ENCODE data around the gene PCDHGB4. TPM values are rescaled to one million over a fixed set of nuclear protein-coding genes. Genes with fewer than 3 reads are reported as not detected.

The PCDHGB4 gene
- total RNA-seq, result 18.0 and 23.0 TPM in 2 replicates

DNA sequence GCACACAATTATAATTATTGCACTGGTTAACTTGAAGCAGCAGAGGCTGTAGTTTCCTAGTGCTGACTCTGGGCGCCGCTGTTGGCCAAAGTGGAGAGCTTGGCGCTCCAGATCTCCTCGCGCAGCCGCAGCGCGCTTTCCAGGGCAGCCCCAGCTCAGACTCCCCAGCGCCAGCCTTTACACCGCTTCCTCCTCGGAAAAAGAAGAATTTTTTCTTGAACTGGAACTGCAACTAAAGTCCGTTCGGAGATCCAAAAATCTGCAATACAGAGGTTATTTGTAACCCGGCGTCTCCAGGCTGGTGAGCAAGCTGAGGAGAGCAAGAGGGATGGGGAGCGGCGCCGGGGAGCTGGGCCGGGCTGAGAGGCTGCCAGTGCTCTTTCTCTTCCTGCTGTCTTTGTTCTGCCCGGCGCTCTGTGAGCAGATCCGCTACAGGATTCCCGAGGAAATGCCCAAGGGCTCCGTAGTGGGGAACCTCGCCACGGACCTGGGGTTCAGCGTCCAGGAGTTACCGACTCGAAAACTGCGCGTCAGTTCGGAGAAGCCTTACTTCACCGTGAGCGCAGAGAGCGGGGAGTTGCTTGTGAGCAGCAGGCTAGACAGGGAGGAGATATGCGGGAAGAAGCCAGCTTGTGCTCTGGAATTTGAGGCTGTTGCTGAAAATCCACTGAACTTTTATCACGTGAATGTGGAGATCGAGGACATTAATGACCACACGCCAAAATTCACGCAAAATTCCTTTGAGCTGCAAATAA lies at the start of gene PCDHGB4:
PCDHGB4 (plus strand) TSS at position 142 of the 755 bp plus-strand sequence; CDS start at position 329, 187 bp downstream.

DNA sequence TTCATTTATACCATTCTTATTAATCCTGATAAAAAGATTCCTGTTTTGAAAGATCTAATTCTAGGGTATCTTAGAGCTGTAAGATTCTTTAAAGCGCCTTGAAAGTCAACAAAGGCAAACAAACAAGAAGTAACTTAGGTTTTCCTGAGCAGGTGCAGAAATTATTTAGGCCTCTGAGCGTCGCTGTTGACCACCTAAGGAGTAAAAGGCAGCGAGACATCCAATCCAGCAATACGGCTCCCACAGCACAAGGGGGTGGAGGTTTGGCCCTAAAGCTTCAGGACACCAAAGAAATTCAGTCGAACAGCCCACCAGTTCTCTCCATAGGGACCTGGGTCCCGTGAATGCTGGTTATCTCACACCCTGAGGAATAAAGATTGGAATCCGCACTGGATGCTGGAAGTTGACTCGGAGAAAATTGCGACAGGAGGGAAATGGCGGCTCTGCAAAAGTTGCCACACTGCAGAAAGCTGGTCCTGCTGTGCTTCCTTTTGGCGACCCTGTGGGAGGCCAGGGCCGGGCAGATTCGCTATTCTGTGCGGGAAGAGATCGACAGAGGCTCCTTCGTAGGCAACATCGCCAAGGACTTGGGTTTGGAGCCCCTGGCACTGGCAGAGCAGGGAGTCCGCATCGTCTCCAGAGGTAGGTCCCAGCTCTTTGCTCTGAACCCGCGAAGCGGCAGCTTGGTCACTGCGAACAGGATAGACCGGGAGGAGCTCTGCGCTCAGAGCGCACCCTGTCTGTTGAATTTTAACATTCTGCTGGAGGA lies 48.8 kb upstream of the PCDHGB4 start, which contains the start of gene PCDHGA2:
PCDHGA2 (plus strand) TSS at position 223 of the 769 bp plus-strand sequence.

DNA sequence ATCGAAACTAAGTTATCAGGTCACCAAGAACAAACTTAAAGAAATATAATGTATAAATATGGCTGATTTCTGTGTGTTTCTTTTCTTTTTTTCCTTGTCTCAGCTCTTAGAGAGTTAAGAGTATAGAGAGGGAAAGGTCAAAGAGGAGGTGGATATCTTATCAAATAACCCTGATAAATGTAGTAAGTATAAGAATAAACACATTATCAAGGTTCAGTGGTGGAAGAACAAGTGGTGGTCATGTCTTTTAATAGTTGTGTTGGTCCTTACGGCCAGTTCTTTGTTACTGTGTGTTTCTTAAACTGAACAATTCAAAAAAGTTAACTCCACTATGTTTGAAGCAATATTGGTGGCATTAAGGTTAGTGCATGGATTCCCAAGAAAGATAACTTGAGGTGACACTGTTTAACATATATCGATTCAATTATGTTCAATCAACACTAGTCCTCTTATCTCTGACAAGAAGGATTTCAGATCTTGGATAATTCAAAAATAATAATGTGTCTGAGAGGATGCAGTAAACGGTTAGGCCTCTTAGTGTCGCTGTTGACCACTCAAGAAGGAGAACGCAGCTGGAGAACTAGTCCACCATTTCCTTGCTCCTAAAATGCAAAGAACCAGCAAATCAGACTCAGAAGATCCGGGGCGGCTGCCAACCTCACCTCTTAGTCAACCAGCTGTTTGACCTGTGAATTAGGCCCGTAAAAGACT lies 44.1 kb upstream of the PCDHGB4 start, which contains the start of gene PCDHGA3:
PCDHGA3 (plus strand) TSS at position 588 of the 711 bp plus-strand sequence. CDS start 205 bp downstream, outside the sequence.

DNA sequence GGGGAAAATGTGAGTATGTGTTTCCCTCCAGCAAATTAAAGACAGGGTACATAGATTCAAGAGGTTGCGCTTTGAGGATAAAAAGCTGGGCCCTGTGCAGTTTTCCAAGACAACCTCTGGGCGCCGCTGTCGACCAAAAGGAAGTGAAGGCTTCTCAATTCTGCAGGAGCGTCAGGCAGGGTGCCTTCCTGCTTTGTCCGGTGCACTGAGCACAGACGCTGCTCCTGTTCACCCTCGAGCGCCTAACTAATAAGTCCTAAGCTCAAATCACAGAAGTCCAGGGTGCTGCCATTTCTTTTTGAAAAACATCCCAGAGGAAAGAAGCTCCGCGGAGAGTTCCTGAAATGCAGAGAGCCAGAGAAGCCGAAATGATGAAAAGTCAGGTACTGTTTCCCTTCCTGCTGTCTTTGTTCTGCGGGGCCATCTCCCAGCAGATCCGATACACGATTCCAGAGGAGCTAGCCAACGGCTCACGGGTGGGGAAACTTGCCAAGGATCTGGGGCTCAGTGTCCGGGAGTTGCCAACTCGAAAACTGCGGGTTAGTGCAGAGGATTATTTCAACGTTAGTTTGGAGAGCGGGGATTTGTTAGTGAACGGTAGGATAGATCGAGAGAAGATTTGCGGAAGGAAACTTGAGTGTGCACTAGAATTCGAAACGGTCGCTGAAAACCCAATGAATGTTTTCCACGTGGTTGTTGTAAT lies 37.4 kb upstream of the PCDHGB4 start, which contains the start of gene PCDHGB1:
PCDHGB1 (plus strand) TSS at position 183 of the 703 bp plus-strand sequence; CDS start at position 345, 162 bp downstream.

DNA sequence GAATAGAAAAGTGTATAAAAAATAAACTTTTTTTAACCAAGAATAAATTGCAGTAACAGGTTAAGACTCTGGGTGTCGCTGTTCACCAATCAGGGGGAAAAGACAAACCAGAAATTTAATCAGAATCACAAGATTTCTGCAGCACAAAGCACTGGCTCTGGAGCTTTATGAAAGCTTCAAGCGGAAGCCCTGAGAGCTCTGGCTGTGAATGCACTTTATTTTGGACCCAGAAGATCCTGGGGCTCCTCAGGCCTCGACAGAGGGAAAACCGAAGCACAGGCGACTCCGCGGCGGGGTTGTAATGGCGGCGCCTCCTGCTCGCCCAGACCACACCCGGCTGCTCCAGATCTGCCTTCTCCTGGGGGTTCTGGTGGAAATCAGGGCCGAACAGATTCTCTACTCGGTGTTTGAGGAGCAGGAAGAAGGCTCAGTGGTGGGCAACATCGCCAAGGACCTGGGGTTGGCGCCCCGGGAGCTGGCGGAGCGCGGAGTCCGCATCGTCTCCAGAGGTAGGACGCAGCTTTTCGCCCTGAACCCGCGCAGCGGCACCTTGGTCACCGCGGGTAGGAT lies 32.5 kb upstream of the PCDHGB4 start, which contains the start of gene PCDHGA4:
PCDHGA4 (plus strand) TSS at position 122 of the 570 bp plus-strand sequence; CDS start at position 209, 87 bp downstream.

DNA sequence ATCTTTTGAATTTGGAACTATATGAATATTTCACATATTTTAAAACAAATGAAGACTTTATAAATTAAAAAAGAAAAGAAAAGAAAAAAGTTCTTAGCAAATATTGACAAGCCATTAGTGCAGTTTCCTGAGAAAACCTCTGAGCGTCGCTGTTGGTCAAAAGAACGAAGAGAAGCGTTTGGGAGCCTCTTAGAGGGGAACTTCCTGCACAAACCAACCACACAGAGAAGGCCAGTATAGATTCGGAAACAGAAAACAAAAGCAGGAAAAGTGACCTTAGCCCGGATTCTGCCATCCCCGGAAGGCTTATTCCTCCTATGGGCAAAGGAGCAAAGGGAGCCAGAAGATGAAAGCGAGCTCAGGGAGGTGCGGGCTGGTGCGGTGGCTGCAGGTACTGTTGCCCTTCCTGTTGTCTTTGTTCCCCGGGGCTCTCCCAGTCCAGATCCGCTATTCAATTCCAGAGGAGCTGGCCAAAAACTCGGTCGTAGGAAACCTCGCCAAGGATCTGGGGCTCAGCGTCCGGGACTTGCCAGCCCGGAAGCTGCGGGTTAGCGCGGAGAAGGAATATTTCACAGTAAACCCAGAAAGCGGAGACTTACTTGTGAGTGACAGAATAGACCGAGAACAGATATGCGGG lies 27.6 kb upstream of the PCDHGB4 start, which contains the start of gene PCDHGB2:
PCDHGB2 (plus strand) TSS at position 205 of the 637 bp plus-strand sequence; CDS start at position 347, 142 bp downstream.

DNA sequence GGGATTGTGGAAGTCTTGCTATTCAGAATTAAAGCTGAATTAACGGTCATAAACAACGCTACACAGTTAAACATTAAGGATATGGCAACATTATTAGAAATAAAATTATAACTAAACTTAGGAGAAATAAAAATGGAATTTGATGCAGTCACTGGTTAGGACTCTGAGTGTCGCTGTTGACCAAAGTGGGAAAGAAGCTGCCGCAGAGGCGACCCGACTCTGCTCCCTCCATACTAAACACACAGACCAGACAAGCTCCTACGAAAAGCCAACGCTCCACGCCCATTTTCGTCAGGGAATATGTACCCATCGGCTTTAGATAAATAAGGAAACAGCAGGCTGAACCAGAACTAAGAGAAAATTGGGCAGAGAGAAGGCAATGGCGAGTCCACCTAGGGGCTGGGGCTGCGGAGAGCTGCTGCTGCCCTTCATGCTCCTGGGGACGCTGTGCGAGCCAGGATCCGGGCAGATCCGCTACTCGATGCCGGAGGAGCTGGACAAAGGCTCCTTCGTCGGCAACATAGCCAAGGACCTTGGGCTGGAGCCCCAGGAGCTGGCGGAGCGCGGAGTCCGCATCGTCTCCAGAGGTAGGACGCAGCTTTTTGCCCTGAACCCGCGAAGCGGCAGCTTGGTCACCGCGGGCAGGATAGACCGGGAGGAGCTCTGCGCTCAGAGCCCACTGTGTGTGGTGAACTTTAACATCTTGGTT lies 23.4 kb upstream of the PCDHGB4 start, which contains the start of gene PCDHGA5:
PCDHGA5 (plus strand) TSS at position 211 of the 709 bp plus-strand sequence; CDS start at position 380, 169 bp downstream.

DNA sequence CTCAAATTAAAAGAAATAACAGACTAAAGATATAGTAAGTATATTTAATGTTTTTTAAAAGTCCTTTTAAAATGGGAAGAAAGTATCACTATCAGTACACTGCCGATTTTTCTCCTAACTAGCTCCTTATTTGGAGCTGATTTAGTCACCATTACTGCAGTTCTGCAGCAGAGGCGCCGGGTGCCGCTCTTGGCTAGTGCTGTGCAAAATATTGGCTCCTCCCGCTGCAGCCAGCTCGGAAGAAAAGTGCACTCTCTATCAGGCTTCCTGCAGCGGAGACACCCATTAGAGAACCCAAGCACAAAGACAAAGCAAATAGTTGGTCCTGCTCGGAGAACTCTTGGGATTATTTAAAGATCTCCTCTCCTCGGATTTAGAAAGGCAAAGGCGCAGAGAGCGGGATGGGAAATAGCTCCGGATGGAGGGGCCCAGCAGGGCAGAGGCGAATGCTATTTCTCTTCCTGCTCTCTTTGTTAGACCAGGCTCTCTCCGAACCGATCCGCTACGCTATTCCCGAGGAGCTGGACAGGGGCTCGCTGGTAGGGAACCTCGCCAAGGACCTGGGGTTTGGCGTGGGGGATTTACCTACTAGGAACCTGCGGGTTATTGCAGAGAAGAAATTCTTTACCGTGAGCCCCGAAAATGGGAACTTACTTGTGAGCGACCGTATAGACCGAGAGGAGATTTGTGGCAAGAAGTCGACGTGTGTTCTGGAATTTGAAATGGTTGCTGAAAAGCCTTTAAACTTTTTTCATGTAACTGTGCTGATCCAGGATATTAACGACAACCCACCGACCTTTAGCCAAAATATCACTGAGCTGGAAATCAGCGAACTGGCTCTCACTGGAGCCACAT lies 17.3 kb upstream of the PCDHGB4 start, which contains the start of gene PCDHGB3:
PCDHGB3 (plus strand) TSS at position 249 of the 855 bp plus-strand sequence; CDS start at position 402, 153 bp downstream.

DNA sequence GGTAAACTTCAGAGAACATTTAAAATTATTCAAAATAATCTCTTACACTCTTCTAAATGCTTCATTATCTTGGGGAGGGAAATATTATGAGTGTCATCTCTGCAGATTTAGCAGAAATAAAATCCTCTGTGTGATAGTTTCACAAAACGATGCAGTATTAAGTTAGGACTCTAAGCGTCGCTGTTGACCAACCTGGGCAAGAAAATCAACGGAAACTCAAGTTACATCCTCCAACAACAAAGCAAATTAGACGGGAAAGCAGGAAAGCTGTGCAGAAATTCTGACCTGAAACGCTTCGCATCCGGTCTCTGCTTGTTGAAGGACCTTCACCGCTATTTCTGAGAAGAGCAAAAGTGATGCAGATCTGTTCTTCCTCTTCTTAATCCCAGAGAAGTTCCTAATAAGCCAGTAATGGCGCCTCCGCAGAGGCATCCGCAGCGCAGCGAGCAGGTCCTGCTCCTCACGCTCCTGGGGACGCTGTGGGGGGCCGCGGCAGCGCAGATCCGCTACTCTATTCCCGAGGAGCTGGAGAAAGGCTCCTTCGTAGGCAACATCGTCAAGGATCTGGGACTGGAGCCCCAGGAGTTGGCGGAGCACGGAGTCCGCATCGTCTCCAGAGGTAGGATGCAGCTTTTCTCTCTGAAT lies 13.7 kb upstream of the PCDHGB4 start, which contains the start of gene PCDHGA6:
PCDHGA6 (plus strand) TSS at position 219 of the 645 bp plus-strand sequence; CDS start at position 412, 193 bp downstream.

DNA sequence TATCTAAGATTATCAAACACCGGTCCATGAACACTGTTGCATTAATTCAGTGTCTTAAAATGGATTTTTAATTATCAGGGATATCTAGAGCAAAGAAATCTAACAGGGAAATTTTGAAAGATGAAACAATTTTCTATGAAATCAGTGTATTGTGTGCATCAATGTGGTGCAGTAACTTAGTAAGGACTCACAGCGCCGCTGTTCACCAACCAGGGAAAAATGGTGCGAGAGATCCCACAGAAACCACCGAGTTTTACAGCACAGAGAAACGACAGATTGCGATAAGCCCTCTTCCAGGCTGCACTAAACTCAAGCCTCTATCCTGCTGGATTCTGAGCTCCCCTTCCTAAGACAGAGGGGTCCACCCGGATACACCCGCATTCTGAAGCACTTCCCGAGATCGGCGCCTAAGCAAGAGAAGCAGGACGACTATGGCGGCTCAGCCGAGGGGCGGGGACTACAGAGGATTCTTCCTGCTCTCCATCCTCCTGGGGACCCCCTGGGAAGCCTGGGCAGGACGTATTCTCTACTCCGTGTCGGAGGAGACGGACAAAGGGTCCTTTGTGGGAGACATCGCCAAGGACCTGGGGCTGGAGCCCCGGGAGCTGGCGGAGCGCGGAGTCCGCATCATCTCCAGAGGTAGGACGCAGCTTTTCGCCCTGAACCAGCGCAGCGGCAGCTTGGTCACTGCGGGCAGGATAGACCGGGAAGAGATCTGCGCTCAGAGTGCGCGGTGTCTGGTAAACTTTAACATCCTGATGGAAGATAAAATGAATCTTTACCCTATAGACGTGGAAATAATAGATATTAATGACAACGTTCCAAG lies 4.8 kb upstream of the PCDHGB4 start, which contains the start of gene PCDHGA7:
PCDHGA7 (plus strand) TSS at position 274 of the 826 bp plus-strand sequence; CDS start at position 432, 158 bp downstream.

DNA sequence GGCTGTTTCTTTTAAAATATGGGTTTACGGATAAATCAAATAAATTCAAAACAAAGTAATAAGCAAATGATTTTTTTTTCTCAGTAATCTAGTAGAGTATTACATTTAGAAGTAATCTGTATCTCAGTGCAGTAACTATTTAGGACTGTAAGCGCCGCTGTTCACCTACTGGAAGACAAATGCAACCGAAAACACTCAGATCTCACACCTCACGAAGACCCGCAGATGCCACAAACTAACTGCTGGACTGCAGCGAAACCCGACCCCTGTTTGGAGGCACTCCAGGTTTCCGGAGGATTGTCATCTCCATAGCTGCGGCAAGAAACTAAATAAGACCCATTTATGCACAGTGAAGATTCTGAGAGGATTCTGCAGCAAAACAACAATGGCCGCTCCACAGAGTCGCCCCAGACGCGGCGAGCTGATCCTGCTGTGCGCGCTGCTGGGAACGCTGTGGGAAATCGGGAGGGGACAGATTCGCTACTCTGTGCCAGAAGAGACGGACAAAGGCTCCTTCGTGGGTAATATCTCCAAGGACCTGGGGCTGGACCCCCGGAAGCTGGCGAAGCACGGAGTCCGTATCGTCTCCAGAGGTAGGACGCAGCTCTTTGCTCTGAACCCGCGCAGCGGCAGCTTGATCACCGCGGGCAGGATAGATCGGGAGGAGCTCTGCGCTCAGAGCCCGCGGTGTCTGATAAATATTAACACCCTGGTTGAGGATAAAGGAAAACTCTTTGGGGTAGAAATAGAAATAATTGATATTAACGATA lies 5.1 kb downstream of the PCDHGB4 start, which contains the start of gene PCDHGA8:
PCDHGA8 (plus strand) TSS at position 205 of the 770 bp plus-strand sequence; CDS start at position 386, 181 bp downstream.

DNA sequence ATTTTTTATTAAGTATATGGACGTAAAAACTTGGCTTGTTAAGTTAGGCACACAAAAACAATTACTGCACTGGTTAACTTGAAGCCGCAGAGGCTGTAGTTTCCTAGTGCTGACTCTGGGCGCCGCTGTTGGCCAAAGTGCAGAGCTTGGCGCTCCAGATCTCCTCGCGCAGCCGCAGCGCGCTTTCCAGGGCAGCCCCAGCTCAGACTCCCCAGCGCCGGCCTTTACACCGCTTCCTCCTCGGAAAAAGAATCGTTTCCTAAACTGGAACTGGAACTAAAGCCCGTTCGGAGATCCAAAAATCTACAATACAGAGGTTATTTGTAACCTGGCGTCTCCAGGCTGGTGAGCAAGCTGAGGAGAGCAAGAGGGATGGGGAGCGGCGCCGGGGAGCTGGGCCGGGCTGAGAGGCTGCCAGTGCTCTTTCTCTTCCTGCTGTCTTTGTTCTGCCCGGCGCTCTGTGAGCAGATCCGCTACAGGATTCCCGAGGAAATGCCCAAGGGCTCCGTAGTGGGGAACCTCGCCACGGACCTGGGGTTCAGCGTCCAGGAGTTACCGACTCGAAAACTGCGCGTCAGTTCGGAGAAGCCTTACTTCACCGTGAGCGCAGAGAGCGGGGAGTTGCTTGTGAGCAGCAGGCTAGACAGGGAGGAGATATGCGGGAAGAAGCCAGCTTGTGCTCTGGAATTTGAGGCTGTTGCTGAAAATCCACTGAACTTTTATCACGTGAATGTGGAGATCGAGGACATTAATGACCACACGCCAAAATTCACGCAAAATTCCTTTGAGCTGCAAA lies 10.5 kb downstream of the PCDHGB4 start, which contains the start of gene PCDHGB5:
PCDHGB5 (plus strand) TSS at position 192 of the 796 bp plus-strand sequence; CDS start at position 373, 181 bp downstream.

DNA sequence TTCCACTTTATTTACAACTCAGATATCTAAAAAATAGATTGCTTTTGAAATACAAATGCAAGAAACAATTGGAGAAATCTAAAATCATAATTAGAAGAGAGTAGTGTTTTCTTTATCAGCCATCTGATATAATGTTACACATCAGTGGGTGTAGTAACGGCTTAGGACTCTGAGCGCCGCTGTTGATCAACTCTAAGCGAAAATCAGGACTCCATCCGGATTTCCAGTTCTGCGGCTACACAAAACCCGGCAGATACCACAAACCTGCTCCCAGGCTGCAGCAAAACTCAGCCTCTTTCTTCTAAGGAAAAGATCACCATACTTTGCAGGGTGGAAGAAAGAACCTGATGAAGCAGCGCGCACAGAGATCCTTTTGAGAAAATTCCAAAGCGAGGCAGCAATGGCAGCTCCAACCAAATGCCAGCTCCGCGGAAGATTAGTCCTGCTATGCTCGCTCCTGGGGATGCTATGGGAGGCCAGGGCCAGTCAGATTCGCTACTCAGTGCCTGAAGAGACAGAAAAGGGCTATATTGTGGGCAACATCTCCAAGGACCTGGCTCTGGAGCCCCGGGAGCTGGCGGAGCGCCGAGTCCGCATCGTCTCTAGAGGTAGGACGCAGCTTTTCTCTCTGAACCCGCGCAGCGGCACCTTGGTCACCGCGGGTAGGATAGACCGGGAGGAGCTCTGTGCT lies 15.2 kb downstream of the PCDHGB4 start, which contains the start of gene PCDHGA9:
PCDHGA9 (plus strand) TSS at position 226 of the 691 bp plus-strand sequence; CDS start at position 401, 175 bp downstream.

DNA sequence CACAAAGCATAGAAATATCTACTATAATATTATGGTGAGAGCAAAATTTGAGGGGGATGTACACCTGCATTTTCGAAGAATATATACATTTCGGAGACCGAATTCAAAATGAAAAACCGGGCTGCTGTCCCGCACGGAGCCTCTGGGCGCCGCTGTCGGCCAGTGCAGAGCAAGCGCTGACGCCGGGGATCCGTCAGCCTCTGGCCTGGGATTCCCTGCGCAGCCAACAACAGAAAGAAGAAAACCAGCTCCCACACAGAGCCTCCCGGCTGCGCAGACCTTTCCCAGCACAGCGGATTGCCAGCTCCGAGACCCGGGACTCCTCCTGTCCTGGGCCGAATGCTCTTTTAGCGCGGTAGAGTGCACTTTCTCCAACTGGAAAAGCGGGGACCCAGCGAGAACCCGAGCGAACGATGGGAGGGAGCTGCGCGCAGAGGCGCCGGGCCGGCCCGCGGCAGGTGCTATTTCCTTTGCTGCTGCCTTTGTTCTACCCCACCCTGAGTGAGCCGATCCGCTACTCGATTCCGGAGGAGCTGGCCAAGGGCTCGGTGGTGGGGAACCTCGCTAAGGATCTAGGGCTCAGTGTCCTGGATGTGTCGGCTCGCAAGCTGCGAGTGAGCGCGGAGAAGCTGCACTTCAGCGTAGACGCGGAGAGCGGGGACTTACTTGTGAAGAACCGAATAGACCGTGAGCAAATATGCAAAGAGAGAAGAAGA lies 20.4 kb downstream of the PCDHGB4 start, which contains the start of gene PCDHGB6:
PCDHGB6 (plus strand) TSS at position 232 of the 716 bp plus-strand sequence; CDS start at position 414, 182 bp downstream.

Measured in hair follicle dermal papilla cell (primary cell).